Fibroblast of lung (primary cell): Measurements from ENCODE around the gene DNAJC9.

Experiments used
- EZH2 ChIP-seq: IDR thresholded peaks from 2 replicates; pipeline ENCODE4 v1.5.1; 2012; ENCODE audit warnings: low read length, control low read depth, mild to moderate bottlenecking; ENCODE audit errors: missing control alignments
- TF ChIP-seq, protein P1 (sequence below), 2 donors: IDR thresholded peaks in 1 of 2; conservative IDR thresholded peaks in 1 of 2; 1 replicate in 1 of 2; 2 replicates in 1 of 2; pipeline ENCODE4 v1.5.1; 2011 to 2012; ENCODE audit warnings: low read length in 2 of 2, control low read depth in 1 of 2, inconsistent platforms in 1 of 2, low read depth in 1 of 2, mild to moderate bottlenecking in 1 of 2

DNA sequence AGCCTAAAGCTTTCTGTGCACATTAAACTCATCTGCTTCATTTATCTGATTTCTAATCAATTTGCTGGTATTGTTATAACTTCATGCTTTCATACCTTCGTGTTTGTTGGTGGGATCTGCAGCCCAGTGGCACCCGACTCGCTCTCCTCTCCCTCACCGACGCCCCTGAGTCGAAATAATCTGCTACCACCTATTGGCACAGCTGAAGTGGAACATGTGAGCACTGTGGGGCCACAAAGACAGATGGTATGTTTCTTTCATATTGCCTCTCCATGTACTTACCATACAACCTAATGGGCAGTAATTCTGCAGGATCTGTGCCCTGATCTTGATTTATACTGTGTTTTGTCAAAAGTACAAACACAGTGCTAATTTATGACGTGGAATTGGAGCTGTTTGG, 12.4 kb downstream of the DNAJC9 start:
- TF ChIP-seq, protein P1, sequence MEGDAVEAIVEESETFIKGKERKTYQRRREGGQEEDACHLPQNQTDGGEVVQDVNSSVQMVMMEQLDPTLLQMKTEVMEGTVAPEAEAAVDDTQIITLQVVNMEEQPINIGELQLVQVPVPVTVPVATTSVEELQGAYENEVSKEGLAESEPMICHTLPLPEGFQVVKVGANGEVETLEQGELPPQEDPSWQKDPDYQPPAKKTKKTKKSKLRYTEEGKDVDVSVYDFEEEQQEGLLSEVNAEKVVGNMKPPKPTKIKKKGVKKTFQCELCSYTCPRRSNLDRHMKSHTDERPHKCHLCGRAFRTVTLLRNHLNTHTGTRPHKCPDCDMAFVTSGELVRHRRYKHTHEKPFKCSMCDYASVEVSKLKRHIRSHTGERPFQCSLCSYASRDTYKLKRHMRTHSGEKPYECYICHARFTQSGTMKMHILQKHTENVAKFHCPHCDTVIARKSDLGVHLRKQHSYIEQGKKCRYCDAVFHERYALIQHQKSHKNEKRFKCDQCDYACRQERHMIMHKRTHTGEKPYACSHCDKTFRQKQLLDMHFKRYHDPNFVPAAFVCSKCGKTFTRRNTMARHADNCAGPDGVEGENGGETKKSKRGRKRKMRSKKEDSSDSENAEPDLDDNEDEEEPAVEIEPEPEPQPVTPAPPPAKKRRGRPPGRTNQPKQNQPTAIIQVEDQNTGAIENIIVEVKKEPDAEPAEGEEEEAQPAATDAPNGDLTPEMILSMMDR (conservative IDR thresholded peaks at IDR 0.05 in 1 of 2, IDR thresholded peaks at IDR 0.05 in 1 of 2; ENCODE audit: low read depth in 1 of 2, low read length in 2 of 2): no peak
- TF ChIP-seq EZH2: no peak
